Kidney (tissue), 14 donors: ENCODE measurements around the gene ATP2C2. TPM values are rescaled to one million over a fixed set of nuclear protein-coding genes. Genes with fewer than 3 reads are reported as not detected.

ENCODE experiments used
- DNase-seq, 5 donors: peaks; one replicate each; pipeline ENCODE4 v3.0.0-alpha.2; 2013 to 2020
- FAIRE-seq: peaks from 2 replicates; lab custom pipeline; 2012; peaks lifted over from hg19 to GRCh38; lab: Jason Lieb, UNC
- H3K27ac ChIP-seq, 2 donors: one replicate each; pipeline ENCODE4 v1.7.0; 2013; ENCODE audit warnings: low read depth in 2 of 2, low read length in 2 of 2, inconsistent platforms in 1 of 2
- H3K27me3 ChIP-seq: one replicate; pipeline ENCODE4 v1.7.1; 2013; ENCODE audit warnings: low read length, inconsistent platforms; ENCODE audit not compliant: control insufficient read depth, insufficient read depth
- H3K36me3 ChIP-seq, 3 donors: one replicate each; pipeline versions ENCODE4 v1.7.0 to v1.7.1; 2013; ENCODE audit warnings: low read length in 3 of 3, control low read depth in 1 of 3, inconsistent platforms in 1 of 3; ENCODE audit not compliant: insufficient read depth in 3 of 3, control insufficient read depth in 2 of 3
- H3K4me1 ChIP-seq, 3 donors: one replicate each; pipeline versions ENCODE4 v1.7.0 to v1.7.1; 2013; ENCODE audit warnings: low read length in 3 of 3, inconsistent platforms in 1 of 3, low read depth in 1 of 3; ENCODE audit not compliant: control insufficient read depth in 2 of 3, insufficient read depth in 2 of 3
- H3K4me3 ChIP-seq, 3 donors: one replicate each; pipeline versions ENCODE4 v1.7.0 to v1.8.1; 2013; ENCODE audit warnings: low read length in 3 of 3, control low read depth in 1 of 3, inconsistent platforms in 1 of 3
- H3K9ac ChIP-seq, 3 donors: one replicate each; pipeline versions ENCODE4 v1.7.0 to v1.7.1; 2013; ENCODE audit warnings: low read length in 3 of 3, control low read depth in 1 of 3, inconsistent platforms in 1 of 3
- H3K9me3 ChIP-seq, 3 donors: one replicate each; pipeline versions ENCODE4 v1.7.0 to v1.7.1; 2013; ENCODE audit warnings: low read length in 3 of 3, control low read depth in 1 of 3, inconsistent platforms in 1 of 3; ENCODE audit not compliant: control insufficient read depth in 2 of 3, insufficient read depth in 1 of 3
- CTCF ChIP-seq: IDR thresholded peaks from 3 replicates; pipeline ENCODE4 v1.5.1; 2012; ENCODE audit warnings: mild to moderate bottlenecking, moderate library complexity, borderline replicate concordance; ENCODE audit not compliant: insufficient read depth; ENCODE audit errors: extremely low read depth
- intact Hi-C: fragments of 100-400 bp; cut with DNase I; formaldehyde crosslinking; loops from one replicate; pipeline ENCODE4 v1.11.1; 2022
- polyA plus RNA-seq: library from polyadenylated mRNA; stranded (reverse); fragments of 350-450 nt; fragmentation: Illumina TruSeq; extraction: RNeasy Lipid Tissue Mini Kit (QIAGEN cat#74804); gene quantifications from one replicate; pipeline ENCODE4 v1.2.3, GENCODE V29; 2014; ENCODE audit warnings: low read depth, low replicate concordance; ENCODE audit not compliant: insufficient read depth
- total RNA-seq: library from RNA; stranded (reverse); fragmentation: NEBNext Ultra II Directional; extraction: Animal tissue kit (Norgen Biotek cat#: 25700); gene quantifications from one replicate; pipeline ENCODE4 v1.2.1, GENCODE V29; 2021
- donor health status: control.
- donor health status: control.
- donor health status: control.
- donor health status: control.
- donor health status: control.
- donor health status: DM: yes; HTN: yes; CAD: no.
- donor health status: Normal renal cell carcinoma (clear cell type).

The ATP2C2 gene
- total and polyA plus RNA-seq, 2 donors from 2014 or later: 2.2 to 2.6 TPM

- Histone ChIP-seq H3K27me3 (no peaks in the 10 kb centered on the region), H3K4me3 (no peak overlapping the region), H3K36me3 (peaks cover 4 to 15% (median 5%) of the 10 kb centered on the region in 3 donors), H3K27ac (no peak overlapping the region), H3K9ac (no peak overlapping the region), H3K4me1 (peaks cover 0 to 4% (median 0%) of the 10 kb centered on the region in 3 donors), H3K9me3 (no peaks in the 10 kb centered on the region)
- TF ChIP-seq CTCF: no peak
- FAIRE-seq (no peak), DNase-seq (peak in 1 of 5 donors; percentile 8)
- intact Hi-C loops: no loop called here
These were observed 129.9 kb downstream of the ATP2C2 start for GRCh38 chr16:84498223-84498610.

DNA sequence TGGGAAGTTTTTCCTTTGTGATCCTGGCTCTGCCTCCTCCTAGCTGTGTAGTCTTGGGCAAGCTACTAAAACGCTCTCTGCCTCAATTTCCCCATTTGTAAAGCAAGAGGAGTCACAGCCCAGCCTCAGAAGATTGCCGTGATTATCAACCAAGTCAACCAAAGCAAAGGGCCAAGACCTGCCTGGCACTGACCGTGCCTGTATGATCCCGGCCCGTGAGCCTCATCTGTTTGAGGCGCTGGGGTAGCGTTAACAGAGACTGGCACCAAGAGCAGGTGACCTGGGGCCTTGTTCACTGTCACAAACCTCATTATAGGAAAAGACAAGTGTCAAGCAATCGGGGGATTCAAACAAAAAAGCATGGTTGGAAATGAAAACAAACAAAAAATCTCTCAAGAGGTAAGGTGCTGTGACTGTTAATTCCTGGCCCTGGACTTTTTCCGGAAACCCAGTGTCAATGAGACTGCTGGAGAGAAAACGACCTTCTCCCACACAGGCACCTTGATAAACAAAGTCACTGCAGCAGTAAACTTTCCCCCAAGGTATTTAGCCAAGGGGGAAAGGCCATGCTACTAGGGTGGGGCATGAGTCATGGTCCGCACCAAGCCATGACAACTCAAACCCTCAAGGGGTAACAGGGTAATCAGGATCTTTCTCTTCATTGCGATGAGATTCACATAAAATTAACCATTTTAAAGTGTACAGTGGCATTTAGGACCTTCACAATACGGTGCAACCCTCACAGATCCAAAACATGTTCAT lies 130.7 kb downstream of the ATP2C2 start:
- no peak overlapping the region for H3K4me3 ChIP-seq
- no peaks in the 10 kb centered on the region for H3K9me3 ChIP-seq
- no peak for FAIRE-seq
- no peaks in the 10 kb centered on the region for H3K27me3 ChIP-seq
- H3K4me1 ChIP-seq: peaks cover 0 to 6% (median 4%) of the 10 kb centered on the region in 3 donors
- no peak overlapping the region for H3K27ac ChIP-seq
- DNase-seq: peak in 1 of 5 donors; percentile 13
- intact Hi-C loops: no loop called here
- peaks cover 4 to 15% (median 5%) of the 10 kb centered on the region in 3 donors for H3K36me3 ChIP-seq
- H3K9ac ChIP-seq: no peak overlapping the region
- TF ChIP-seq CTCF: no peak

DNA sequence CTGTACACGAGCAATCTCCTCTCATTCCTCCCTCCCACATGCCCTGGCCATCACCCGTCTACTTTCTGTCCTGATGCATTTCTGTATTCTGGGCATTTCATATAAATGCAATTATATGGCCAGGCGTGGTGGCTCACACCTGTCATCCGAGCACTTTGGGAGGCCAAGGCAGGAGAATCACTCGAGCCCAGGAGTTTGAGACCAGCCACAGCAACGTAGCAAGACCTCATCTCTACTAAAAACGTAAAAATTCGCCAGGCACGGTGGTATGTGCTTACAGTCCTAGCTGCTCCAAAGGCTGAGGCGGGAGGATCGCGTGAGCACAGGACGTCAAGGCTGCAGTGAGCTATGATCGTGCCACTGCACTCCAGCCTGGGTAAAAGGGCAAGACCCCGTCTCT lies 131.3 kb downstream of the ATP2C2 start:
- H3K27me3 ChIP-seq: no peaks in the 10 kb centered on the region
- no peak overlapping the region for H3K27ac ChIP-seq
- no peaks in the 10 kb centered on the region for H3K9me3 ChIP-seq
- peaks cover 4 to 15% (median 5%) of the 10 kb centered on the region in 3 donors for H3K36me3 ChIP-seq
- peaks cover 0 to 6% (median 4%) of the 10 kb centered on the region in 3 donors for H3K4me1 ChIP-seq
- no peak overlapping the region for H3K4me3 ChIP-seq
- H3K9ac ChIP-seq: no peak overlapping the region
- no peak for TF ChIP-seq CTCF
- DNase-seq (peak in 1 of 5 donors; percentile 13), FAIRE-seq (no peak)
- intact Hi-C loops: no loop called here
